EH (cell line): ENCODE measurements around the gene ZNF570.

Experiments
- DNase-seq: peaks from one replicate; pipeline ENCODE4 v3.0.0-alpha.2; 2015; ENCODE audit warnings: low read depth

The ZNF570 gene

GRCh38 chr19:37468961-37469777 lies at the start of gene ZNF570:
Gene ZNF570, plus strand, starts transcription at chr19:37469356. Its CDS starts 999 bp downstream, at chr19:37470355.
- peak; percentile 85 for DNase-seq

GRCh38 chr19:37452500-37453245 lies 16.5 kb upstream of the ZNF570 start:
- DNase-seq, result no peak

DNA sequence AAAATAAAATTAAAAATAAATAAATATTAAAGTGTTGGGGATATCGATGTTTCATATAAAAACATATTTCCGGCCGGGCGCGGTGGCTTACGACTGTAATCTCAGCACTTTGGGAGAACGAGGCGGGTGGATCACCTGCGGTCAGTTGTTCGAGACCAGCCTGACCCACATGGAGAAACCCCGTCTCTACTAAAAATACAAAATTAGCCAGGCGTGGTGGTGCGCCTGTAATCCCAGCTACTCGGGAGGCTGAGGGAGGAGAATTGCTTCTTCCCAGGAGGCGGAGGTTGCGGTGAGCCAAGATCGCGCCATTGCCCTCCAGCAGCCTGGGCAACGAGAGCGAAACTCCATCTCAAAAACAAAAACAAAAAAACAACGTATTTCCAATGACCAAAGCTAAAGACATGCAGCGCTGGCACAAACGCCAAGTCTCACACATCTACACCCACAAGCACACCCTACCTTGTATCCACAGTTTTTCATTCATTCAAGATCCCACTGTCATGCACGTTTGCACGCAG lies 2.8 kb upstream of the ZNF570 start:
- no peak for DNase-seq

- DNase-seq, result peak; percentile 92
These were observed 2.2 kb upstream of the ZNF570 start, which contains the start of gene ZNF569 for GRCh38 chr19:37466798-37467607. Gene ZNF569, minus strand, starts transcription at chr19:37467444. Its CDS starts 22,523 bp downstream, at chr19:37444921.

DNA sequence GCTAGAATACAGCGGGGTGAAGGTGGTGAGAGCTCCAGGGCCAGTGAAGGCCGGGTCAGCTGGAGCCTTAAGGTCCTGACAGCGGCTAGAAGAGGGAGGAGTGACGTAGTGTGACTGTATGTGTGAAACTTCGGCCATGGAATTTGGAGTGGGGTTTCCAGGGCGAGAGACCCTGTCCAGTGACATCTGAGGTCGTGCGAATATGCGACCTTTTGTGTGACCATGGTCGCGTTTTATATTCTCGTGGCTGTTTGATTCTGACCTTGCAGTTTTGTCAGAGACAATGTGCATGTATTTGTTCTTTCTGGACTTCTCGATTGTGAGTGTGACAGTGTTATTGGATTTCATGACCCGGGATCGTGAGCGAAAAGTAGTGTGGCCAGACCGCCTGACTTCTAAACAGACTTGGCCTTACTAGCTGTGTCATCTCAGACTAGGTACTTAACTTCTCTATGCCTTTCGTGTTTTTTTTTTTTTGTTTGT lies 1.5 kb upstream of the ZNF570 start:
- no peak for DNase-seq

GRCh38 chr19:37470216-37470615 lies 1.1 kb downstream of the ZNF570 start:
- DNase-seq, result no peak

DNA sequence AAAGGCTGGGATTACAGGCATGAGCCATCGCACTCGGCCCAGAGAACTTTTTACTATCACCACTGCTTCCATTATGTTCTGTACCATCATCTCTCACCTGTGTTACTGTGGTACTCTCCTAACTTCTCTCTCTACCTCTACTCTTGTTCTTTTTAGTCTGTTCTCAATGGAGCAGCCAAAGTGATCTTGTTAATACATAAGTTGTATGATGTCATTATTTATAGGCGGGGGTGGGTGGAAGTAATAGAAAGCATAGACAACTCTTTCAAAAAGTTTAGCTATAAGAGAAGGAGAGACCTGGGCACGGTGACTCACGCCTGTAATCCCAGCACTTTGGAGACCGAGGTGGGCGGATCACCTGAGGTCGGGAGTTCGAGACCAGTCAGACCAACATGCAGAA lies 3.0 kb downstream of the ZNF570 start:
- no peak for DNase-seq

DNA sequence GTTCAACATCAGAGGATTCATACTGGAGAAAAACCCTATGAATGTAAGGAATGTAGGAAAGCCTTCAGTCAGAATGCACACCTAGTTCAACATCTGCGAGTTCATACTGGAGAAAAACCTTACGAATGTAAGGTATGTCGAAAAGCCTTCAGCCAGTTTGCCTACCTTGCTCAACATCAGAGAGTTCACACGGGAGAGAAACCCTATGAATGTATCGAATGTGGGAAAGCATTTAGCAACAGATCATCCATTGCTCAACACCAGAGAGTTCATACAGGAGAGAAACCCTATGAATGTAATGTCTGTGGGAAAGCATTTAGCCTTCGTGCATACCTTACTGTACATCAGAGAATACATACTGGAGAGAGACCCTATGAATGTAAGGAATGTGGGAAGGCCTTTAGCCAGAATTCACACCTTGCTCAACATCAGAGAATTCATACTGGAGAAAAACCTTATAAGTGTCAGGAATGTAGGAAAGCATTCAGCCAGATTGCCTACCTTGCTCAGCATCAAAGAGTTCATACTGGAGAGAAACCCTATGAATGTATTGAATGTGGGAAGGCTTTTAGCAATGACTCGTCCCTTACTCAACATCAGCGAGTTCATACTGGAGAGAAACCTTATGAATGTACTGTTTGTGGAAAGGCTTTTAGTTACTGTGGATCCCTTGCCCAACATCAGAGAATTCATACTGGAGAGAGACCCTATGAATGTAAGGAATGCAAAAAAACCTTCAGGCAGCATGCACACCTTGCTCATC lies 15.4 kb downstream of the ZNF570 start:
- no peak for DNase-seq

- no peak for DNase-seq
These were observed 23.1 kb downstream of the ZNF570 start for GRCh38 chr19:37492213-37492612.

GRCh38 chr19:37505958-37506386 lies 36.8 kb downstream of the ZNF570 start:
- no peak for DNase-seq

DNA sequence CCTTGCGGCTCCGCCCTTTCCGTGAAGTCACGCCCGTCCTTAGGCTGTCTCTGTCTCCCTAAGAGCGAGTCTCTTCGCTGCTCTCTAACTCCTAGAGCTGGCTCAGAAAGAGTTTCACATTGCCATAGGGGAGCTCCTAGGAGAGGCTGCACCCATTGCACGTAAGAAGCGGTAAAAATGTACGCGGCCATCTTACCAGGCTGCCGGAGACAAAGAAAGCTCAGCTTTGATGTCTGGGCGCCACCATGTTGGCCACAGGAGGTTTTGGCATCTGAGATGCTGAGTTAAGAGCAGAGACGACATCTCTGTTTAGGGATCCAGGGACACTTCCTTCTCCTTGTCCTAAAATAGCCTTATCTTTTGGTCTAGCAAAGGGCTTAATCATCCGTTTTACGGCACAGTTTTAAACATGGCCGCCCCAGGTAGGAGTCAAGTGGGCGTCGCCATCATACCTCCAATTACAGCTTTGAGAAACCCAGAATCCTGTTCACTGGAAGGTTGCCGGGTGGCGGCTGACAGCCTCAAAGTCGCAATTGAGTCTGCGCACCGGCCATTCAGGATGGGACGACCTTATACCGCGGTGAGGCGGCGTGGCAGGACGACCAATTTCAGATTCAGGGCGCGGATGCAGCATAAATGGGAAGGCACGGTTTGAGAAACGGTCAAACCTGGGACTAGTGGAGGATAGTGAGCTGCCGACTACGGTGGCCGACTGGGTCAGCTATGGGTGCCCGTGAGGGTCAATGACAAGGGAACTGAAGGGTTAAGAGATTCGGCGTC lies 37.4 kb downstream of the ZNF570 start, which contains the start of gene ZNF793:
ZNF793 (plus strand) TSS at position 553 of the 780 bp plus-strand sequence. CDS start 16,501 bp downstream, outside the sequence.
- peak; percentile 32 for DNase-seq

DNA sequence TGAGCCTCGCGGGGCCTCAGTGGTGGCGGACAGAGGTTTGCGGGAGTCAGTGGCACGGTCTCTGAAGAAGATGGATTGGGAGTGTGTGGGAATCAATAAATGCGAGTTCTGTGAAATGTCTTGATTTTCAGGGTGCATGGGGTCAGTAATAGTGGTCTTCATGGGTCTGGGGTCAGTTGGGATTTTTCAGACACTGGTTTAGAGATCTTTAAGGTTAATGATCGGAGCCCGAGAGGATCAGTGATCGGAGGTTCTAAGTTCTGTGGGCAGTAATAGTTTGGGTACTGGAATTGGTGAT lies 38.0 kb downstream of the ZNF570 start:
- no peak for DNase-seq

DNA sequence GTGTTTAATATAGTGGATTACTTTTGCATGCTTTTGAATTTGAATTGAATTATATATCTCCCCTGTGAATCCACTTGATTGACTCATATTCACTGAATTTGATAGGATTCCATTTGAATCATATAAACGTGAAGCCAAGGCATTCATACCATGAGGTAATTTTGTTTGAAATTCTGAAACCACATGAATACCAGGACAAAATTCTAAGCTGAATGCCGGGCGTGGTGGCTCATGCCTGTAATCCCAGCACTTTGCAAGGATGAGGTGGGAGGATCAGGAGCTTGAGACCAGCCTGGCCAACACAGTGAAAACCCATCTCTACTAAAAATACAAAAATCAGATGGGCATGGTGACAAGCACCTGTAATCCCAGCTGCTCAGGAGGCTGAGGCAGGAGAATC lies 42.0 kb downstream of the ZNF570 start:
- DNase-seq, result no peak

DNA sequence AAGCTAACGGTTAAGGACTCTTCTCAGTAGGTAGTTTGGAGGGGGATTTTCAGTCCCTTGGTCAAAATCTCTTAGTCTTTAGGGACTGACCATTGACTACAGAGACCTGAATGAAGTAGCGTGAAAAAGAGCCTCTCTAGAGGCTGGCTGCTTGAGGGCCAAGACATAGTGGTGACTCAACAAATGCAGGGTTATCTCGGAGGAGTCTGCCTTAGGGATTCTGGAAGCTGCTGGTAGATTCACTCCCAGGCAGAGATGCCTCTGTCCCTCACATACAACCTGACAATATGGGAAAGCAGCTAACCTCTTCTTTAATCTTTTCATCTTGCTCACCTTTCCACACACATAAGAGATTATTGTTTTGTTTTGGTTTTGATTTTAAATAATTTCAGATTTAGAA lies 42.7 kb downstream of the ZNF570 start:
- DNase-seq, result no peak

DNA sequence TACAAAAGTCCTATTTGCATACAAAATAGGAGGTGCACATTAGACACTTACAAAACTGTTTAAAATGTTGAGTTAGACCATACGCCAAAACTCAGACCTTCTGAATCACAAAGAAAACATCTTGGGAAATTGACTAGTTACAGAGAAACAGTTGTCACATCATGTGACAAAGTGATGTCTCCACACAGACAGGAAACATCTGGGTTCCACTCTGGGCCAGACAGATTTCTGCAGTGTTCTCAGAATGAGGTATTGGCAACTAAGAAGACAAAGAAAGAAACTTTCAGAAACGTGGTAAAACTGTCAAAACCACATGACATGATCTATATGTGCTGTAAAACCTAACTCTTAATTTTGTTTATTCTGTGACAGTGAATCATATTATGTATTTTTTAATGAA lies 44.2 kb downstream of the ZNF570 start:
- no peak for DNase-seq

GRCh38 chr19:37519890-37520289 lies 50.7 kb downstream of the ZNF570 start:
- DNase-seq, result no peak

- no peak for DNase-seq
These were observed 68.3 kb downstream of the ZNF570 start for GRCh38 chr19:37537391-37537947.
